ENCODE data around the gene ZDHHC11.

ZDHHC11 gene

GRCh38 chr5:850511-851006 is at the start of gene ZDHHC11:
Gene ZDHHC11 (minus strand): TSS chr5:850986. CDS start chr5:850602, 384 bp downstream.
- H3K27ac ChIP-seq, result peak within 1 kb of the TSS; percentile 11; the same call in 1 of the 2 replicates

GRCh38 chr5:893711-894110 is 42.9 kb upstream of the ZDHHC11 start:
- TF ChIP-seq CTCF (conservative IDR thresholded peaks at IDR 0.05) (no peak), ZFX (IDR thresholded peaks at IDR 0.05) (no peak)
- peak overlapping the region; percentile 98 for H3K27ac ChIP-seq

More at GRCh38 chr5:850511-851006, at the start of gene ZDHHC11:
- no peak for TF ChIP-seq ZFX (IDR thresholded peaks at IDR 0.05)
- TF ChIP-seq CTCF (conservative IDR thresholded peaks at IDR 0.05), result no peak

GRCh38 chr5:893137-893506 is 42.3 kb upstream of the ZDHHC11 start:
- TF ChIP-seq ZFX (IDR thresholded peaks at IDR 0.05) (no peak), CTCF (conservative IDR thresholded peaks at IDR 0.05) (no peak)
- peak overlapping the region; percentile 98 for H3K27ac ChIP-seq

GRCh38 chr5:892394-893136 is 41.8 kb upstream of the ZDHHC11 start, which contains the start of the genes BRD9 and TRIP13:
Gene BRD9 (minus strand): TSS chr5:892801. CDS start chr5:892657, 144 bp downstream.
Gene TRIP13 (plus strand): TSS chr5:892884. CDS start chr5:892999, 115 bp downstream.
- TF ChIP-seq CTCF (conservative IDR thresholded peaks at IDR 0.05) (no peak), ZFX (IDR thresholded peaks at IDR 0.05) (peak; percentile 88)
- H3K27ac ChIP-seq, result peak within 1 kb of the TSS; percentile 98

- peak overlapping the region; percentile 98 for H3K27ac ChIP-seq
- no peak for TF ChIP-seq CTCF (conservative IDR thresholded peaks at IDR 0.05)
- TF ChIP-seq ZFX (IDR thresholded peaks at IDR 0.05), result no peak
Measured at GRCh38 chr5:891837-892393, 41.1 kb upstream of the ZDHHC11 start.

GRCh38 chr5:891117-891836 is 40.5 kb upstream of the ZDHHC11 start:
- peak overlapping the region; percentile 98 for H3K27ac ChIP-seq
- TF ChIP-seq CTCF (conservative IDR thresholded peaks at IDR 0.05), result no peak
- TF ChIP-seq ZFX (IDR thresholded peaks at IDR 0.05), result no peak

All from C4-2B (cell line).